T-cell (primary cell): ENCODE data around the gene XRCC6. TPM values are rescaled to one million over a fixed set of nuclear protein-coding genes. Genes with fewer than 3 reads are reported as not detected.

Experiments
- ATAC-seq, 4 experiments: fragments of 200-7000 bp in 3 of 4; fragments of 150-1000 bp in 1 of 4; cut with Tn5 transposase; replicated peaks in 1 of 4; 1 replicate in 3 of 4; 2 replicates in 1 of 4; pipeline ENCODE4 v1.10.0; 2021; ENCODE audit warnings: moderate library complexity in 3 of 4, mild to moderate bottlenecking in 2 of 4, moderate number of reproducible peaks in 1 of 4
- CTCF ChIA-PET, 2 donors: fragments of 300-600 bp; sonication (Branson Sonifier 250); formaldehyde crosslinking; loops; one replicate each; lab custom pipeline; 2022; ENCODE audit warnings: antibody characterized with exemption in 2 of 2; lab: Charles Lee
- POLR2A ChIA-PET, 2 donors: fragments of 300-600 bp; sonication (Branson Sonifier 250); formaldehyde crosslinking; loops; one replicate each; lab custom pipeline; 2022; ENCODE audit warnings: antibody characterized with exemption in 2 of 2; lab: Charles Lee
- DNase-seq, 35 experiments: peaks; one replicate each; pipeline versions ENCODE4 v3.0.0 to v3.0.0-alpha.2; 2013 to 2023
- H3K27ac ChIP-seq: one replicate; pipeline ENCODE4 v1.5.1; 2013; ENCODE audit warnings: low read length
- H3K27me3 ChIP-seq, 2 experiments: replicated peaks in 1 of 2; 1 replicate in 1 of 2; 2 replicates in 1 of 2; pipeline versions ENCODE4 v1.6.1 to v1.7.0; 2013; ENCODE audit warnings: low read length in 1 of 2, mixed read lengths in 1 of 2; ENCODE audit not compliant: control insufficient read depth in 2 of 2, insufficient read depth in 2 of 2; ENCODE audit errors: extremely low read depth in 1 of 2
- H3K36me3 ChIP-seq, 2 donors: 1 replicate in 1 of 2; 2 replicates in 1 of 2; pipeline versions ENCODE4 v1.6.1 to v1.7.0; 2013; ENCODE audit warnings: low read length in 1 of 2; ENCODE audit not compliant: control insufficient read depth in 2 of 2, insufficient read depth in 1 of 2; ENCODE audit errors: extremely low read depth in 1 of 2
- H3K4me1 ChIP-seq, 2 experiments: 1 replicate in 1 of 2; 2 replicates in 1 of 2; pipeline versions ENCODE4 v1.6.1 to v1.7.0; 2013; ENCODE audit warnings: low read length in 2 of 2, mixed read lengths in 1 of 2; ENCODE audit not compliant: insufficient read depth in 2 of 2, control insufficient read depth in 1 of 2; ENCODE audit errors: extremely low read depth in 1 of 2
- H3K4me3 ChIP-seq, 2 donors: 1 replicate in 1 of 2; 2 replicates in 1 of 2; pipeline versions ENCODE4 v1.5.1 to v1.7.0; 2013; ENCODE audit warnings: mild to moderate bottlenecking in 2 of 2, low read length in 1 of 2, moderate library complexity in 1 of 2; ENCODE audit not compliant: control insufficient read depth in 1 of 2; ENCODE audit errors: extremely low read depth in 1 of 2
- H3K9me3 ChIP-seq: 2 replicates; pipeline ENCODE4 v1.7.0; 2013
- H3K27ac Mint-ChIP-seq, 2 donors: one replicate each; pipeline ENCODE4 v1.8.0; 2020 to 2021; ENCODE audit warnings: mild to moderate bottlenecking in 2 of 2, mixed read lengths in 2 of 2
- H3K27me3 Mint-ChIP-seq, 2 donors: one replicate each; pipeline ENCODE4 v1.8.0; 2021 to 2022; ENCODE audit warnings: mixed read lengths in 2 of 2
- H3K36me3 Mint-ChIP-seq: one replicate; pipeline ENCODE4 v1.8.0; 2021; ENCODE audit warnings: mixed read lengths
- H3K4me1 Mint-ChIP-seq, 3 donors: one replicate each; pipeline ENCODE4 v1.8.0; 2020 to 2022; ENCODE audit warnings: mixed read lengths in 3 of 3, mild to moderate bottlenecking in 1 of 3
- H3K4me3 Mint-ChIP-seq, 3 donors: one replicate each; pipeline ENCODE4 v1.8.0; 2020 to 2022; ENCODE audit warnings: mild to moderate bottlenecking in 3 of 3, mixed read lengths in 3 of 3, moderate library complexity in 3 of 3
- H3K9me3 Mint-ChIP-seq, 3 donors: one replicate each; pipeline ENCODE4 v1.8.0; 2020 to 2022; ENCODE audit warnings: mixed read lengths in 3 of 3
- WGBS: methylation state at CpG from one replicate; pipeline ENCODE4 v1.1.5; 2013; ENCODE audit warnings: missing lambda C conversion rate; ENCODE audit not compliant: insufficient coverage; 5-methylcytosine and 5-hydroxymethylcytosine counted together
- total RNA-seq, 35 experiments: library from RNA in 6 of 35; stranded (reverse) in 6 of 35; fragments of 120-200 nt in 1 of 35; gene quantifications; one replicate each; pipeline versions ENCODE4 v1.2.1 to v1.2.4 and lab custom pipeline; 2013 to 2026

XRCC6 gene
- total RNA-seq, 5 donors from 2014 or later (not counting 1 experiment from before 2014, with no cell fraction given), result 159 to 174 (median 168) TPM

GRCh38 chr22:41638124-41638523 lies 17.0 kb downstream of the XRCC6 start:
- ChIA-PET POLR2A (interaction anchor here in 1 of 2 donors (0.6 kb wide), 1 partner anchor 209 kb away, joined by 8 read pairs; no protein-coding TSS in a partner anchor), CTCF (interaction anchor here (0.6 to 0.7 kb wide), 5 partner anchors 99 to 430 kb away, joined by 3 to 11 read pairs (median 5); no protein-coding TSS in a partner anchor)
- Mint-ChIP-seq H3K4me3 (no peak overlapping the region), H3K9me3 (no peaks in the 10 kb centered on the region), H3K36me3 (peaks cover 46% of the 10 kb centered on the region), H3K27me3 (no peaks in the 10 kb centered on the region), H3K27ac (no peak overlapping the region), H3K4me1 (peaks cover 8 to 25% (median 19%) of the 10 kb centered on the region in 3 donors)
- no peaks in the 10 kb centered on the region for H3K4me1 ChIP-seq
- H3K27me3 ChIP-seq, result no peaks in the 10 kb centered on the region
- H3K27ac ChIP-seq, result no peak overlapping the region
- DNase-seq (no peak), ATAC-seq (no peak)
- no peaks in the 10 kb centered on the region for H3K9me3 ChIP-seq
- WGBS, result 100% methylated on average over 1 of the region's 5 CpGs
- no peak overlapping the region for H3K4me3 ChIP-seq
- H3K36me3 ChIP-seq, result peaks cover 28 to 83% of the 10 kb centered on the region in 2 donors

GRCh38 chr22:41638748-41639147 lies 17.7 kb downstream of the XRCC6 start:
- WGBS, result 100% methylated on average over 2 of the region's 5 CpGs
- POLR2A ChIA-PET, result interaction anchor here (0.5 to 0.7 kb wide), 2 partner anchors 11 to 149 kb away, joined by 4 to 6 read pairs; no protein-coding TSS in a partner anchor
- no peaks in the 10 kb centered on the region for H3K27me3 ChIP-seq
- CTCF ChIA-PET, result interaction anchor here in 1 of 2 donors (0.6 to 1.0 kb wide), 3 partner anchors 28 to 430 kb away, joined by 4 to 5 read pairs (median 5); no protein-coding TSS in a partner anchor
- no peaks in the 10 kb centered on the region for H3K4me1 ChIP-seq
- no peaks in the 10 kb centered on the region for H3K27me3 Mint-ChIP-seq
- DNase-seq (no peak), ATAC-seq (no peak)
- no peaks in the 10 kb centered on the region for H3K9me3 Mint-ChIP-seq
- H3K27ac Mint-ChIP-seq, result no peak overlapping the region
- H3K36me3 ChIP-seq, result peaks cover 30 to 82% of the 10 kb centered on the region in 2 donors
- no peak overlapping the region for H3K27ac ChIP-seq
- no peak overlapping the region for H3K4me3 ChIP-seq
- no peaks in the 10 kb centered on the region for H3K9me3 ChIP-seq
- peaks cover 46% of the 10 kb centered on the region for H3K36me3 Mint-ChIP-seq
- peaks cover 7 to 21% (median 18%) of the 10 kb centered on the region in 3 donors for H3K4me1 Mint-ChIP-seq
- no peak overlapping the region for H3K4me3 Mint-ChIP-seq

- Histone ChIP-seq H3K27me3 (no peaks in the 10 kb centered on the region), H3K27ac (no peak overlapping the region), H3K4me1 (no peaks in the 10 kb centered on the region), H3K36me3 (peaks cover 25 to 74% of the 10 kb centered on the region in 2 donors), H3K4me3 (no peak overlapping the region), H3K9me3 (no peaks in the 10 kb centered on the region)
- no peak for ATAC-seq
- Mint-ChIP-seq H3K36me3 (peaks cover 34% of the 10 kb centered on the region), H3K4me1 (peaks cover 5 to 14% (median 10%) of the 10 kb centered on the region in 3 donors), H3K4me3 (no peak overlapping the region), H3K27me3 (no peaks in the 10 kb centered on the region), H3K9me3 (no peaks in the 10 kb centered on the region), H3K27ac (no peak overlapping the region)
- ChIA-PET CTCF (no interaction called here), POLR2A (no interaction called here)
- 98% methylated on average over 6 of the region's 7 CpGs for WGBS
- no peak for DNase-seq
These were observed 20.8 kb downstream of the XRCC6 start for GRCh38 chr22:41641854-41642253.

- H3K4me3 Mint-ChIP-seq, result no peak overlapping the region
- Histone ChIP-seq H3K36me3 (peaks cover 27 to 72% of the 10 kb centered on the region in 2 donors), H3K9me3 (no peaks in the 10 kb centered on the region), H3K27me3 (no peaks in the 10 kb centered on the region), H3K27ac (no peak overlapping the region), H3K4me3 (no peak overlapping the region), H3K4me1 (no peaks in the 10 kb centered on the region)
- peaks cover 32% of the 10 kb centered on the region for H3K36me3 Mint-ChIP-seq
- peaks cover 5 to 14% (median 10%) of the 10 kb centered on the region in 3 donors for H3K4me1 Mint-ChIP-seq
- ChIA-PET POLR2A (no interaction called here), CTCF (no interaction called here)
- H3K27ac Mint-ChIP-seq, result peak overlapping the region in 1 of 2 donors; percentile 19
- no peaks in the 10 kb centered on the region for H3K9me3 Mint-ChIP-seq
- ATAC-seq (no peak), DNase-seq (no peak)
- H3K27me3 Mint-ChIP-seq, result no peaks in the 10 kb centered on the region
- no CpG with 5 or more reads among the region's 6 CpGs for WGBS
These were observed 21.4 kb downstream of the XRCC6 start for GRCh38 chr22:41642331-41643110.

- ATAC-seq, result no peak
- Mint-ChIP-seq H3K27me3 (no peaks in the 10 kb centered on the region), H3K27ac (no peak overlapping the region), H3K4me3 (no peak overlapping the region), H3K4me1 (peaks cover 1 to 7% (median 6%) of the 10 kb centered on the region in 3 donors), H3K9me3 (no peaks in the 10 kb centered on the region), H3K36me3 (peaks cover 22% of the 10 kb centered on the region)
- ChIA-PET CTCF (no interaction called here), POLR2A (no interaction called here)
- Histone ChIP-seq H3K27ac (no peak overlapping the region), H3K9me3 (no peaks in the 10 kb centered on the region), H3K27me3 (no peaks in the 10 kb centered on the region), H3K4me3 (no peak overlapping the region), H3K4me1 (no peaks in the 10 kb centered on the region), H3K36me3 (peaks cover 15 to 80% of the 10 kb centered on the region in 2 donors)
- DNase-seq, result no peak
- no CpG with 5 or more reads among the region's 3 CpGs for WGBS
These were observed 26.7 kb downstream of the XRCC6 start for GRCh38 chr22:41647771-41648170.

GRCh38 chr22:41648432-41648831 lies 27.3 kb downstream of the XRCC6 start:
- peak overlapping the region; percentile 19 to 48 for H3K27ac Mint-ChIP-seq
- peaks cover 0 to 7% (median 6%) of the 10 kb centered on the region in 3 donors for H3K4me1 Mint-ChIP-seq
- H3K36me3 Mint-ChIP-seq, result peaks cover 22% of the 10 kb centered on the region
- WGBS, result no CpG with 5 or more reads among the region's 1 CpG
- ATAC-seq (peak in 2 of 4 experiments; percentile 36 to 52), DNase-seq (no peak)
- Histone ChIP-seq H3K27me3 (no peaks in the 10 kb centered on the region), H3K4me3 (no peak overlapping the region), H3K9me3 (no peaks in the 10 kb centered on the region), H3K4me1 (no peaks in the 10 kb centered on the region), H3K36me3 (peaks cover 9 to 81% of the 10 kb centered on the region in 2 donors), H3K27ac (no peak overlapping the region)
- H3K4me3 Mint-ChIP-seq, result no peak overlapping the region
- H3K9me3 Mint-ChIP-seq, result no peaks in the 10 kb centered on the region
- H3K27me3 Mint-ChIP-seq, result no peaks in the 10 kb centered on the region
- CTCF ChIA-PET, result interaction anchor here in 1 of 2 donors (0.6 to 1.4 kb wide), 2 partner anchors 18 to 49 kb away, joined by 3 to 4 read pairs; no protein-coding TSS in a partner anchor
- POLR2A ChIA-PET, result interaction anchor here in 1 of 2 donors (0.6 kb wide), 1 partner anchor 197 kb away, joined by 3 read pairs; no protein-coding TSS in a partner anchor
